ENCODE results near the gene BACH2. TPM values are rescaled to one million over a fixed set of nuclear protein-coding genes. Genes with fewer than 3 reads are reported as not detected.
A peak's percentile ranks its signal among the peaks of the same experiment; 100 is the strongest.

The BACH2 gene
- total RNA-seq, 8 experiments from 2014 or later, result 0.25 to 34.3 (median 19.4) TPM

DNA sequence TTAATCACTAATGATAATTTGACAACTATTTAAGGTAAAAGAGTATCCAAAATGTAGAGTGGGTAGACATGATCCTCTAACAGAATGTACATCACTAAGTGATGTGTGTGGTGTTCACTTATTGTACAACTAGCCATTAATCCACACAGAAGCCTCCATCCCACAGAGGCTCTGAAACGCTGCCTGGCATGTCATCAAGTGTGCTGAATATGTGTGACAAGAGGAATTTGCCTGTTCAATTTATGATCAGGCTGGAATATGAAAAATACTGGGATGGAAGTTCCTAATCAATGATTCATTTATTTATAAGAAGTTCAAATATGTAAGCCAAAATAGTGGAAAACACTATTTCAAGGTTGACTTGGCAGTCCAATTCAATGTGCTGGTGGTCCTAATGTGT lies 72.4 kb downstream of the BACH2 start:
- in situ Hi-C loops (cut with MboI; ENCODE audit: low pct_unique_long_range_greater_than_20kb in 2 of 9, low sequenced_read_pairs in 9 of 9, unreplicated experiment in 9 of 9), result no loop called here
- WGBS, 10 experiments, result 0 to 100% (median 80%) methylated on average over 1 of the region's 1 CpG; no CpG with 5 or more reads in 1 of the 10 experiments
- no peak overlapping the region for H3K4me3 ChIP-seq
- H3K4me1 ChIP-seq (replicated peaks in 1 of 2), result peaks cover 29 to 36% of the 10 kb centered on the region in 2 donors
- no peak overlapping the region for H3K27ac ChIP-seq
- no peak for ATAC-seq (replicated peaks in 6 of 8)

DNA sequence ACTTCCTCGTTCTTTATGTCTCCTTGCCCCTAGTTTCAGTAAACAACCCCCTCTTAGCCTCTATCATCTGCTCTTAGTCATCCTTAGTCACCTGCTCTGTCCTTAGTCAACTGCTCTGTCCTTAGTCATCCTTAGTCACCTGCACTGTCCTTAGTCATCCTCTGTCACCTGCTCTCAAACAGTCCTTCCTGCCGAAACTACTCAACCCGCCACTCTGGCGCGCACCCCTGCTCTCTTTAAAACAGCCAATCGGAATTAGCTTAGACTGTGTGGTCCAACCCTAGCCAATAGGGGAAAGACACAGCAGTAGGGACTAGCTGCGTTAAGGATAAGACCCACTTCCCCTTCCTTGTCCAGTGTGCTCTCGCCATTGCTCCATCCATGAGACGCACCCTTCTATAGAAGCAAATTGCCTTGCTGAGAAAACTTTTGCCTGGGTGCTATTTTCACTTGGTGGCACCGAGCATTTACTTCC lies 73.9 kb downstream of the BACH2 start:
- Histone ChIP-seq H3K4me3 (no peak overlapping the region), H3K27ac (no peak overlapping the region), H3K4me1 (replicated peaks in 1 of 2) (peaks cover 38 to 45% of the 10 kb centered on the region in 2 donors)
- in situ Hi-C loops (cut with MboI; ENCODE audit: low pct_unique_long_range_greater_than_20kb in 2 of 9, low sequenced_read_pairs in 9 of 9, unreplicated experiment in 9 of 9), result no loop called here
- no peak for ATAC-seq (replicated peaks in 6 of 8)
- WGBS, 10 experiments, result 57 to 100% (median 94%) methylated on average over 1 to 9 of the region's 10 CpGs

DNA sequence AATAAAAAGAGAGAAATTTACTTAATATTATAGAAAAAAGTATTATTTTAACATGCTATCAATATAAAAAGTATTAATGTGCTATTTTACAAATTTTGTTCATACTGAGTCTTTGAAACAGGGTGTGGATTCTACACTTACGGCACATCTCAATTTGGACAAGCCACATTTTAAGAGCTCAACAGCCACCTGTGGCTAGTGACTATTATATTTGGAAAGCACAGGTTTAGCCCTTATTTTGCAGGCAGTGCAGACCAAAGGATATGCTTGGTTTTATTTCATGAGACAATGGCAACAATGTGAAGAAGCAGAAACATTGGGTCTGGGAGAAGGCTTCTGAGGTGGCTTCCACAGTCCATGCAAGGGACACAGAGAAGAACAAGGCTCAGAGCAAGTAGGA lies 74.6 kb downstream of the BACH2 start:
- in situ Hi-C loops (cut with MboI; ENCODE audit: low pct_unique_long_range_greater_than_20kb in 2 of 9, low sequenced_read_pairs in 9 of 9, unreplicated experiment in 9 of 9), result no loop called here
- 75 to 100% (median 95%) methylated on average over 1 of the region's 1 CpG; no CpG with 5 or more reads in 4 of the 10 experiments for WGBS, 10 experiments
- no peak for ATAC-seq (replicated peaks in 6 of 8)

DNA sequence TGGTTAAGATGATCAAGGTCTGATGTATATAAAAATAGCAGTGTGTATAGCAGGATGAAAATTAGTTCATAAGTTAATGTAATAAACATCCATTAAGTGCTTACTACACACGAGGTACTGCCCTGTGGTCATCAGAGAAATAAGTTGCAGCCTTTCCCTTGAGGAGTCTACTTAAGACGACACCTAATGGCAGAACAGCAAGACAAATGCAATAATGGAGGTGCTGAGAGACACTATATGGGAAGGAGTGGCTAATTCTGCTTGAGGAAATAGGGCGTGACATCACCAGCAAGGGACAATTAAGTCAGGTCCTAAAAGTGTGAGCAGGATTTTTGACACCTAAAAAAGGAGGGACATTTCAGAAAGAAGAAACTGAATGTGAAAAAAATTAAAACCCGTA lies 75.2 kb downstream of the BACH2 start:
- no peak for ATAC-seq (replicated peaks in 6 of 8)
- no peak overlapping the region for H3K27ac ChIP-seq
- 75 to 100% (median 93%) methylated on average over 1 to 4 of the region's 4 CpGs; no CpG with 5 or more reads in 1 of the 10 experiments for WGBS, 10 experiments
- H3K4me1 ChIP-seq (replicated peaks in 1 of 2), result peaks cover 41 to 49% of the 10 kb centered on the region in 2 donors
- no peak overlapping the region for H3K4me3 ChIP-seq
- in situ Hi-C loops (cut with MboI; ENCODE audit: low pct_unique_long_range_greater_than_20kb in 2 of 9, low sequenced_read_pairs in 9 of 9, unreplicated experiment in 9 of 9), result no loop called here

More for the DNA sequence above, 74.6 kb downstream of the BACH2 start:
- no peak overlapping the region for H3K27ac ChIP-seq
- H3K4me1 ChIP-seq (replicated peaks in 1 of 2), result peaks cover 38 to 45% of the 10 kb centered on the region in 2 donors
- H3K4me3 ChIP-seq, result no peak overlapping the region

DNA sequence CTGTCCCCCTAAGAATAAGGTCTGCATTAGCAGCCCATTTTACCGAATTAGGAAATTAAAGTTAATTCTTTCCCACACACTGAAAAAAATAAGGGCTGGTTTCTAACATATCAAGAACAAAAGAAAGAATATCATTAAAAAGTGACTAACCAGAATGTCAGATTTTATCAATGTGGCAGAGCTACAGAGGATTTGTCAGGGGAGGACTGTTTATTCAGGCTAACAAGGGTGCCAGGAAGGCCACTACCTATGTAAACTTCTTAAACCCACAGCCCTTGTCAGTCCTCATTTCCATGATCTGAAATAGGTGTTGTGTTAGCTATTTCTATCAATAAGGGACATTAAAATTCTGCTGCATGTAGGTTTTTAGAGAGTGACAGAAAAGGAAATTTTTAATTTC lies 76.4 kb downstream of the BACH2 start:
- ATAC-seq (replicated peaks in 6 of 8), result no peak
- H3K27ac ChIP-seq, result no peak overlapping the region
- H3K4me3 ChIP-seq, result no peak overlapping the region
- H3K4me1 ChIP-seq (replicated peaks in 1 of 2), result peaks cover 50 to 60% of the 10 kb centered on the region in 2 donors
- in situ Hi-C loops (cut with MboI; ENCODE audit: low pct_unique_long_range_greater_than_20kb in 2 of 9, low sequenced_read_pairs in 9 of 9, unreplicated experiment in 9 of 9), result no loop called here
- WGBS, 10 experiments, result 31 to 100% (median 56%) methylated on average over 1 of the region's 1 CpG; no CpG with 5 or more reads in 2 of the 10 experiments

DNA sequence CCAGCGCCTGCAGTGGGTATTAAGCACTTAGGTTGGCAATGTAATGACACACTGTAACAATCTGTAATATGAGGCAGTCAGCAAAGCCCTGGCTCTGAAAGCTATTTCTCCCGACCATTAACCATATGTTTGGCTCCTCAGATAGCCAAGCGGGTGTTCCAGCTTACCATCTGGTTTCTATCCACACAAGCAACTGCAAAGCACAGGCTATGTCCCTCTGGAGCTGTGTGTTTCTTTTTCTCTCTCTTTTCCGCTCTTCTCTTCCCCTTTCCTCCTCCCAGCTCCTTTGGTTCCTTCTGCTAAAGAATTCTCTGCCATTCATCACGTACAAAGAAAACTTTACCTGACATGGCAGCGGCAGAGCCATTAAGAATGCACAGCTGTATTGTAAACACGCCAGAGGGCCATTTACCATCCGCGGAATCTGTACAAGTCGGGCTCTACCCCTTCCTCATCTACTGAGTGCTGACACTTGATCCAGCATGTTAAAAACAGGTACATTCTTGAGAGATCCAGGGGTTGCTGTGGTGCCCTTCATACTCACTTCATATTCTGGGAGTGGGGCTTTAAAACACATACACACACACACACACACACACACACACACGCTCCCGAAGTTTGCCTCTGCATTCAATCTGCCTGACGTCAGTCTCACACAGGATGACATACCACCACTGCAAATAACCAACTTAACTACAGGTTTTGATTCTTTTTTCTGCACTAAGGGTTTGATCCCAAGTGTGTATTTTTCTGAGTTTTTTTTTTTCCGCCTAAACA lies 77.2 kb downstream of the BACH2 start:
- 6 to 57% (median 16%) methylated on average over 3 to 13 of the region's 14 CpGs for WGBS, 10 experiments
- H3K27ac ChIP-seq, result peak overlapping the region; percentile 76 to 82
- H3K4me3 ChIP-seq, result peak overlapping the region; percentile 2 to 25 (median 16)
- ATAC-seq (replicated peaks in 6 of 8), result peak; percentile 3 to 18 (median 11)
- in situ Hi-C loops (cut with MboI; ENCODE audit: low pct_unique_long_range_greater_than_20kb in 2 of 9, low sequenced_read_pairs in 9 of 9, unreplicated experiment in 9 of 9), result no loop called here
- peaks cover 54 to 65% of the 10 kb centered on the region in 2 donors for H3K4me1 ChIP-seq (replicated peaks in 1 of 2)

DNA sequence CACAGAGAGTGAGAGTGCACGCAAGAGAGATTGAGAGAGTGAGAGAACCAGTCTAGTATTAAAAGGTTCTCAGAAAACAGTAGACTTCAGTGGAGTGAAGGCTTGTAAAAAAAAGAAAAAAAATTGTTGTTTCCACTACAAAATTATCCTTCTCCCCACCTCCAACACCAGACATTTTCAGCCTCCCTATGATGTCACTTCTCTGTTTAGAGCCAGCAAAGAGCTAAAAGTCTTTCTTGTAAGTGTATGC lies 77.8 kb downstream of the BACH2 start:
- ATAC-seq (replicated peaks in 6 of 8), result peak in 4 of 8 experiments; percentile 2 to 11 (median 5)
- in situ Hi-C loops (cut with MboI; ENCODE audit: low pct_unique_long_range_greater_than_20kb in 2 of 9, low sequenced_read_pairs in 9 of 9, unreplicated experiment in 9 of 9), result no loop called here
- Histone ChIP-seq H3K27ac (peak overlapping the region; percentile 76 to 82), H3K4me3 (peak overlapping the region in 3 of 5 donors; percentile 16 to 25 (median 24)), H3K4me1 (replicated peaks in 1 of 2) (peaks cover 54 to 65% of the 10 kb centered on the region in 2 donors)
- whole genome bisulfite sequencing, 10 experiments, result 0 to 14% (median 7%) methylated on average over 1 of the region's 1 CpG; no CpG with 5 or more reads in 6 of the 10 experiments

DNA sequence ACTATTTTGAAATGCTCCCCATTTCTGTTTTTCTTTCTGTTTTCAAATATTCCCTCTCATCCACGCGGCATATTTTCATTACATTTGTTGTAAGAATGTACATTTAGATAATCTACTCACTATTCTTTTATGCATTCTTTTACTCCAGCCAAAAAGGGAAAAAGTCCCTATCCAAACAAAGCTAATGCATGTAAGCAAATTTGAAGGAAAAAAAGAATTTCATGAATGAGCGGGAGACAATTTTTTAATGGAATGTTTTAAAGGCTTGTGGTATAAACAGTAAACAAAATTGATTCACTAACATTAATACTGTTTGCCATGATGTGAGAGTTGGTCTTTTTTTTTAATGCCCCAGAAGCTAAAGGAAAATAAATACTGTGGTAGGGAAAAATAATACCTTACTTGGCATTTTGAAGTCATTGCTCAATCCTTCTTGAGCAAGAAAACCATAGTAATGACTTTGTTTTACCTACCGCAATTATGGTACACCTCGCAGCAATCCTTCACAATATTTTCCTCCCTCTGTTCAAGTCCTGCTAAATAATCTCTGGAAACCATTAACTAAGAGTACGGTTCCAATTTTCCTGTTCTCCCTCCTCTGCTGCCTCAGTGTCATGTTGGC lies 79.0 kb downstream of the BACH2 start:
- 12 to 84% (median 51%) methylated on average over 2 to 6 of the region's 6 CpGs for WGBS, 10 experiments
- in situ Hi-C loops (cut with MboI; ENCODE audit: low pct_unique_long_range_greater_than_20kb in 2 of 9, low sequenced_read_pairs in 9 of 9, unreplicated experiment in 9 of 9), result no loop called here

DNA sequence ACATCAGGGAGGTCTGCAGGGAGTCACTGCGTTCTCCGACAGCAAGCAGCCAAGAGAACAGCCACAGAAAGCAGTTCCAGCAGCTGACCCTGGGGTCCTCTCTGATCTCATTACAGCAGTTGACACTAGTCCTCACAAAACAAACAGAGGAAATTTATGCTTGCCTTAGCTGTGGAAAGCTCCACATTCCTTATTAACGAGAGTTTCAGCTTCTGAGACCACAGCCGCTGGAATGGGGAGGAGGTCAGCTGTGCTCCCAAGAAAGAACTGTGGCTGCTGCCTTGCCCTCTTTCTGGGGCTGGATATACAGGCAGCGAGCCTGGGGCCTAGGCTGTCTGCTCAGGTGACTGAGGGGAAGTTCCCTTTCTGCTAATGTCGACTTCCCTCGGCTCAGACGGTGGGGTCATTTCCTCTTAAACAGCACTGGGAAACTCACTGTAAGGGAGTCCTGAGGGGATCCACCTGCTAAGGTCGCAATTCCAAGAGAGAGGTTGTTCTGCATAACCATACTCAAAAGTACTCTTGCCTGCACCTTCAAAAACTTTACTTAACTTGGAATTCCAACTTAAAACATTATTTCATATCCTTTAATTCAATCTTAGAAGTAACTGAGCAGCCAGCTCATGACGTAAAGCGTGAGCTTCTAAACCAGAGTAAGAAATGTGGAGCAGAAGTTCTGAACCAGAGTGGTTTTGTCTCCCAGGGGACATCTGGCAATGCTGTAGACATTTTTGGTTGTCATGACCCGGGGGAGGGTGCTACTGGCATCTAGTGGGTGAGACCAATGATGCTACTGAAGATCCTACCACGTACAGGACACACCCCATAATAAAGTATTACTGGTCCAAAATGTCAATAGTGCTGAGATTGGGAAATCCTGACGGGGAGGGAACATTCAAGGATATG lies 80.3 kb downstream of the BACH2 start:
- WGBS, 10 experiments, result 30 to 80% (median 43%) methylated on average over 2 to 12 of the region's 14 CpGs; no CpG with 5 or more reads in 1 of the 10 experiments
- Histone ChIP-seq H3K4me1 (replicated peaks in 1 of 2) (peaks cover 54 to 66% of the 10 kb centered on the region in 2 donors), H3K4me3 (no peak overlapping the region), H3K27ac (peak overlapping the region; percentile 56 to 78)
- in situ Hi-C loops (cut with MboI; ENCODE audit: low pct_unique_long_range_greater_than_20kb in 2 of 9, low sequenced_read_pairs in 9 of 9, unreplicated experiment in 9 of 9), result no loop called here
- peak in 5 of 8 experiments; percentile 21 to 50 (median 33) for ATAC-seq (replicated peaks in 6 of 8)

More for the DNA sequence above, 79.0 kb downstream of the BACH2 start:
- ATAC-seq (replicated peaks in 6 of 8), result no peak
- Histone ChIP-seq H3K4me1 (replicated peaks in 1 of 2) (peaks cover 54 to 65% of the 10 kb centered on the region in 2 donors), H3K27ac (peak overlapping the region; percentile 70 to 83), H3K4me3 (peak overlapping the region in 4 of 5 donors; percentile 5 to 25 (median 15))

DNA sequence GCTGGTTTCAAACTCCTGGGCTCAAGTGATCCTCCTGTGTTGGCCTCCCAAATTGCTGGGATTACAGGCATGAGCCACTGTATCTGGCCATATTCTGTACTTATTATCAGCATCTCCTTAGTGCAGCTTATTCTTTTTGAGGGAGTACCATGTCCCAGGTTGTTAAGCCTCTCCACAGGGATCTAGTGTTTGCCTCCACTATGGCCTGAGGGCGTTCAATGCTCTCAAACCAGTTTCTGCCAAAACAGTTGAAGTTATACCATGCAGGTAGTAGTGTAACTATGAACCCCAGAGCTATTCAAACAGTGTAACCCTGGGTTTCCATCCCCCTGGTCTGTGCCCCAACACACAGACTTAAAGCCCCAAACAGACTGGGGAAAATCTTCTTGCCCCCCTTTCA lies 81.7 kb downstream of the BACH2 start:
- Histone ChIP-seq H3K4me1 (replicated peaks in 1 of 2) (peaks cover 44 to 52% of the 10 kb centered on the region in 2 donors), H3K27ac (no peak overlapping the region), H3K4me3 (no peak overlapping the region)
- 63 to 100% (median 100%) methylated on average over 1 of the region's 1 CpG; no CpG with 5 or more reads in 5 of the 10 experiments for WGBS, 10 experiments
- in situ Hi-C loops (cut with MboI; ENCODE audit: low pct_unique_long_range_greater_than_20kb in 2 of 9, low sequenced_read_pairs in 9 of 9, unreplicated experiment in 9 of 9), result no loop called here
- ATAC-seq (replicated peaks in 6 of 8), result no peak

DNA sequence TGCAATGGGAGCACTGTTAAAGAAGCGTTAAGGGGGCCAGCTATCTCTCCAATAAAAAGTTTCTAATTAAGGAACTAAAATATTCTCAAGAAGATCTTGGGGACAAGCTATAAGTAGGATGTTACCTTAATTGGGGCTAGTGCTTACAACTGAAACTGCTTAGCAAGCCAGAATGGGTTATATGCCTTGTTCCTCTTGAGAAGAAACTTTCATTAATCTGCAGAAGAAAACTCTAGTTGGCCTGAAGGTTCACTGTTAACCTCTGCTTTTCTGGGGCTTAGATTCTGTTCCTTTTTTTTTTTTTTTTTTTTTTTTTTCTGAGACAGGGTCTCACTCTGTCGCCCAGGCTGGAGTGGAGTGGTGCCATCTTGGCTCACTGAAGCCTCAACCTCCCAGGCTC lies 82.2 kb downstream of the BACH2 start:
- Histone ChIP-seq H3K4me1 (replicated peaks in 1 of 2) (peaks cover 41 to 47% of the 10 kb centered on the region in 2 donors), H3K27ac (no peak overlapping the region), H3K4me3 (no peak overlapping the region)
- WGBS, 10 experiments, result 67 to 100% (median 95%) methylated on average over 1 to 2 of the region's 2 CpGs; no CpG with 5 or more reads in 3 of the 10 experiments
- ATAC-seq (replicated peaks in 6 of 8), result no peak
- in situ Hi-C loops (cut with MboI; ENCODE audit: low pct_unique_long_range_greater_than_20kb in 2 of 9, low sequenced_read_pairs in 9 of 9, unreplicated experiment in 9 of 9), result no loop called here

DNA sequence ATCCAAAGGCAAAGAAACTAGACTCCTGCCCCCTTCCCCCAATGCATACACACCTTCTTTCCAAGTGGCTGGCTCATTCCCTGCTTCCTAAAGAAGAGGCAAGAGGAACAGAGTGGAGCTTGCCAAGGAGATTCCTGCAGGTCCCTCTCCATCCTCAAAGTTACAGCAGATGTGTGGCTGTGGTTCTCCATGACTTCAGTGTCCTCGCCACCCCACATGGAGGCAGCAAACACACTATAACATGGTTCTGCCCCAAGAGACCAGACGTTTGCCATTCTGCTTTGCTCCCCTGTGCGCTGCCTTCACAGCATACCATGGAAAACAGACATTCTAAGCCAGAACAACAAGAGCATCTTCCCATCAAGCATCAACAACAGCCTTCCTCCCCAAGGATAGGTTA lies 84.4 kb downstream of the BACH2 start:
- Histone ChIP-seq H3K4me3 (no peak overlapping the region), H3K4me1 (replicated peaks in 1 of 2) (peaks cover 24 to 28% of the 10 kb centered on the region in 2 donors), H3K27ac (no peak overlapping the region)
- in situ Hi-C loops (cut with MboI; ENCODE audit: low pct_unique_long_range_greater_than_20kb in 2 of 9, low sequenced_read_pairs in 9 of 9, unreplicated experiment in 9 of 9), result no loop called here
- ATAC-seq (replicated peaks in 6 of 8), result no peak
- 80 to 93% (median 86%) methylated on average over 1 to 2 of the region's 3 CpGs; no CpG with 5 or more reads in 7 of the 10 experiments for WGBS, 10 experiments

All from motor neuron (in vitro differentiated cells).